HUES6 (cell line): ENCODE data around the gene TJP2.

Source experiments
- H3K27ac ChIP-seq: 2 replicates; pipeline ENCODE4 v1.7.0; 2013; ENCODE audit warnings: low read depth, mild to moderate bottlenecking, low read length, inconsistent platforms
- H3K27me3 ChIP-seq: 2 replicates; pipeline ENCODE4 v1.6.1; 2013; ENCODE audit warnings: low read length; ENCODE audit not compliant: control insufficient read depth, insufficient read depth
- H3K36me3 ChIP-seq: 2 replicates; pipeline ENCODE4 v1.6.1; 2013; ENCODE audit warnings: low read length; ENCODE audit not compliant: control insufficient read depth, insufficient read depth
- H3K4me1 ChIP-seq: 2 replicates; pipeline ENCODE4 v1.6.1; 2013; ENCODE audit warnings: low read length; ENCODE audit not compliant: control insufficient read depth, insufficient read depth
- H3K4me3 ChIP-seq: 2 replicates; pipeline ENCODE4 v1.5.1; 2013; ENCODE audit warnings: low read depth, low read length
- H3K9ac ChIP-seq: one replicate; pipeline ENCODE4 v1.6.1; 2013; ENCODE audit warnings: mild to moderate bottlenecking, low read length
- H3K9me3 ChIP-seq: 2 replicates; pipeline ENCODE4 v1.6.1; 2013; ENCODE audit warnings: low read depth, low read length; ENCODE audit not compliant: control insufficient read depth, insufficient read depth

Gene TJP2

DNA sequence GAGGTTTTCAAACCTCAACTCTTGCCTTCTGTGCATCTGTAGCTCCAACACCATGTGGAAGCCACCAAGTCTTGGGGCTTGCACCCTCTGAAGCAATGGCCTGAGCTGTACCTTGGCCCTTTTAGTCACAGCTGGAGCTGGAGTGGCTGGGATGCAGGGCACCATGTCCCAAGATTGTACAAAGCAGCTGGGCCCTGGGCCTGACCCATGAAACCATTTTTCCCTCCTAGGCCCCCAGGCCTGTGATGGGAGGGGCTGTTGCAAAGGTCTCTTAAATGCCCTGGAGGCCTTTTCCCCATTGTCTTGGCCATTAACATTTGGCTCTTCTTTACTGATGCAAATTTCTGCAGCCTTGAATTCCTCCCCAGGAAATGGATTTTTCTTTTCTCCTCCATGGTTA, 139.1 kb downstream of the TJP2 start:
- no peak overlapping the region for H3K4me3 ChIP-seq
- H3K36me3 ChIP-seq = no peaks in the 10 kb centered on the region; the same call in 1 of the 2 replicates
- H3K9ac ChIP-seq = no peak overlapping the region
- no peak overlapping the region for H3K27ac ChIP-seq
- H3K4me1 ChIP-seq = peaks cover 6% of the 10 kb centered on the region
- peaks cover 60% of the 10 kb centered on the region for H3K9me3 ChIP-seq
- H3K27me3 ChIP-seq = no peaks in the 10 kb centered on the region

DNA sequence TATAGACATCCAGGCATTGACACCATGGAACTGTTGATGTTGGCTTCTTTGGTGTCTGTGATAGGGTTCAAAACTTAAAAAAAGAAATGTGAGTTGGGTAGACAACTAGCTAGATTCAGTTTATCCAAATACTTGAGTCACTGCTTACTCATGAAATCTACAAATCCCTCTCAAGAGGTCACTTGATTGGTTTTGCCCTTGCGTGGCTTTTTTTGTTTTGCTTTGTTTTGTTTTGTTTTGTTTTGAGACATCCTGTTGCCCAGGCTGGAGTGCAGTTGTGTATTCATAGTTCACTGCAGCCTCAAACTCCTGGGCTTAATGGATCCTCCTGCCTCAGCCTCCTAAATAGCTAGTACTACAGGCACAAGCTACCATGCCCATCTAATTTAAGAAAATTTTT, 140.5 kb downstream of the TJP2 start:
- no peak overlapping the region for H3K27ac ChIP-seq
- H3K4me3 ChIP-seq = no peak overlapping the region

GRCh38 chr9:69317081-69317480, 143.0 kb downstream of the TJP2 start:
- peaks cover 12% of the 10 kb centered on the region; the same call in 1 of the 2 replicates for H3K4me1 ChIP-seq
- H3K9ac ChIP-seq = no peak overlapping the region
- H3K27me3 ChIP-seq = 0 out of 2 replicates have a peak, but pooled peaks cover 5% of the 10 kb centered on the region
- H3K36me3 ChIP-seq = no peaks in the 10 kb centered on the region; the same call in 1 of the 2 replicates
- H3K4me3 ChIP-seq = no peak overlapping the region
- H3K9me3 ChIP-seq = peaks cover 34% of the 10 kb centered on the region
- H3K27ac ChIP-seq = no peak overlapping the region

More for the DNA sequence above, 140.5 kb downstream of the TJP2 start:
- no peak overlapping the region for H3K9ac ChIP-seq
- peaks cover 10% of the 10 kb centered on the region; the same call in 1 of the 2 replicates for H3K4me1 ChIP-seq
- H3K36me3 ChIP-seq = no peaks in the 10 kb centered on the region; the same call in 1 of the 2 replicates
- 0 out of 2 replicates have a peak, but pooled peaks cover 3% of the 10 kb centered on the region for H3K27me3 ChIP-seq
- peaks cover 54% of the 10 kb centered on the region for H3K9me3 ChIP-seq

- Histone ChIP-seq H3K27ac (no peak overlapping the region), H3K9ac (no peak overlapping the region), H3K36me3 (no peaks in the 10 kb centered on the region), H3K27me3 (peaks cover 10% of the 10 kb centered on the region; the same call in 1 of the 2 replicates), H3K4me3 (no peak overlapping the region), H3K4me1 (peaks cover 12% of the 10 kb centered on the region; the same call in 1 of the 2 replicates), H3K9me3 (peaks cover 26% of the 10 kb centered on the region)
Observed at GRCh38 chr9:69317894-69318293, 143.8 kb downstream of the TJP2 start.

DNA sequence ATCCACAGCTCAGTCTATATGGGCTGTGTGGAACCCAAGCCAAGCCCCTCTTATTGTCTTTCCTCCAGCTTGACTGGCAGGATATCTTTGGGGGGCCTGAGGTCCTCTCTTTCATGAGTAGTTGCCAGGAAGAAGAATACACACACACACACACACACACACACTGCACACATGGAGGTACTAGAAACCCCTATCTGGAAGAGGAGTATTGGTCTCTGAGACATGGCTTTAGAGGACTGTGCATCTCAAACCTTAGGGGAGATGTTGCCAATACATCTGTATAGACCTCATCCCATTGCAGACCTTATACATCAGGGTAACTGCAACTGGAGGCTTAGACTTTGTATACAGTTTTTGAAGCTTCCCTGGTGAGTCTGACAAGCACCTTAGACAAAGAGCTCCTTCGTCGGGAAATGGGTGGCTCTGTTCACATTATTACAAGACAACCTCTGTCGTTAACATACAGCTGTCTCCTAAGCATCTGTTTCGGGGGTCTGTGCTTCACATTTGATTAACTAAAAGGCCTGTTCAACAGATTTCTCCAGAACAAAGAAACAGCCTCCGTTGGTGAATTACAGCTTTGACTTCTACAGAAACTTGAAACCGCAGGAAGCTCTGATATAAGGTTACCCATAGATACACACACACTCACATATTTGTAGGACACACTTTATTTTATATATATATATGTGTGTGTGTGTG, 145.4 kb downstream of the TJP2 start:
- Histone ChIP-seq H3K36me3 (no peaks in the 10 kb centered on the region), H3K27me3 (peaks cover 25% of the 10 kb centered on the region), H3K4me1 (peaks cover 12% of the 10 kb centered on the region; the same call in 1 of the 2 replicates), H3K4me3 (no peak overlapping the region), H3K9ac (no peak overlapping the region), H3K27ac (no peak overlapping the region), H3K9me3 (peaks cover 10% of the 10 kb centered on the region)

- H3K27ac ChIP-seq = no peak overlapping the region
- no peaks in the 10 kb centered on the region for H3K36me3 ChIP-seq
- peaks cover 19% of the 10 kb centered on the region for H3K4me1 ChIP-seq
- peaks cover 48% of the 10 kb centered on the region for H3K27me3 ChIP-seq
- H3K9me3 ChIP-seq = no peaks in the 10 kb centered on the region; the same call in 1 of the 2 replicates
- H3K9ac ChIP-seq = no peak overlapping the region
- H3K4me3 ChIP-seq = no peak overlapping the region
Observed at GRCh38 chr9:69322256-69322655, 148.2 kb downstream of the TJP2 start.

DNA sequence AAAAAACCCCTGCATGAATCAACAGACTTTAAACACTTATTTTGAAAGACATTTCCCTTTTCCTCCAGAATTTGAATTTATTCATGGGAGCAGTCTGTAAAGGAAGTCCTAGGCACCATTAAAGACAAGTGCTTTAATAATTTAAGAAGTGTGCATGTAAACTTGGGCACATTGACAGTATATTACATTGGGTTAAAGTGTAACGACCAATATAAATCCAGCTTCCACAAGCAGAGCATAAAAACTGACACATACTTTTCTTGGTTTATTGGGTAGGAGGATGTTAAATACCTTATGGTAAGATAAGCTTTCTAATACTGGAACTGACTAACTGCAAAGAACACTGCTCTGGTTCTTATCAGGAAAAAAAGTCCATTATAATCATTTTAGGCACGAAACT, 149.8 kb downstream of the TJP2 start:
- no peak overlapping the region for H3K9ac ChIP-seq
- no peak overlapping the region for H3K27ac ChIP-seq
- peaks cover 48% of the 10 kb centered on the region for H3K27me3 ChIP-seq
- no peaks in the 10 kb centered on the region for H3K9me3 ChIP-seq
- peaks cover 15% of the 10 kb centered on the region for H3K4me1 ChIP-seq
- peak overlapping the region; percentile 80; the same call in 1 of the 2 replicates for H3K4me3 ChIP-seq
- H3K36me3 ChIP-seq = no peaks in the 10 kb centered on the region
